Stimulated activated CD4-positive, alpha-beta T cell treated with anti-CD3 and anti-CD28 coated beads, TNF-alpha, amount 100 ng/mL, for 1 hour (primary cell): ENCODE measurements around the gene RAPGEF6.
"Not testable (repeated sequence)": the region's sequence is repeated elsewhere in the genome, so short reads cannot be mapped to it uniquely, and the experiment has no call there.

Source experiments
- DNase-seq, 3 donors: peaks; one replicate each; pipeline ENCODE4 v3.0.0-alpha.2; 2020; ENCODE audit warnings: low read depth in 3 of 3, low spot score in 1 of 3

The RAPGEF6 gene

GRCh38 chr5:131505237-131505908 lies 129.7 kb downstream of the RAPGEF6 start:
- DNase-seq = no peak

- DNase-seq = no peak
These were observed 138.7 kb downstream of the RAPGEF6 start for GRCh38 chr5:131496400-131496713.

GRCh38 chr5:131495536-131496399 lies 139.3 kb downstream of the RAPGEF6 start:
- no peak for DNase-seq

GRCh38 chr5:131491749-131492148 lies 143.3 kb downstream of the RAPGEF6 start:
- DNase-seq = no peak

- DNase-seq = no peak
These were observed 146.6 kb downstream of the RAPGEF6 start for GRCh38 chr5:131488463-131488862.

GRCh38 chr5:131487371-131487770 lies 147.7 kb downstream of the RAPGEF6 start:
- DNase-seq = not testable (repeated sequence)

GRCh38 chr5:131482617-131483016 lies 152.4 kb downstream of the RAPGEF6 start:
- no peak for DNase-seq

- no peak for DNase-seq
These were observed 153.5 kb downstream of the RAPGEF6 start for GRCh38 chr5:131481569-131481968.

GRCh38 chr5:131475541-131475941 lies 159.5 kb downstream of the RAPGEF6 start:
- no peak for DNase-seq

GRCh38 chr5:131473731-131474130 lies 161.3 kb downstream of the RAPGEF6 start:
- no peak for DNase-seq

- DNase-seq = no peak
These were observed 168.8 kb downstream of the RAPGEF6 start for GRCh38 chr5:131466171-131466766.

- no peak for DNase-seq
These were observed 171.4 kb downstream of the RAPGEF6 start for GRCh38 chr5:131463656-131464055.

GRCh38 chr5:131462454-131462853 lies 172.6 kb downstream of the RAPGEF6 start:
- no peak for DNase-seq

GRCh38 chr5:131461742-131462141 lies 173.3 kb downstream of the RAPGEF6 start:
- no peak for DNase-seq

- no peak for DNase-seq
These were observed 174.0 kb downstream of the RAPGEF6 start for GRCh38 chr5:131460867-131461572.

- DNase-seq = no peak
These were observed 174.9 kb downstream of the RAPGEF6 start for GRCh38 chr5:131460133-131460532.

GRCh38 chr5:131459216-131459615 lies 175.8 kb downstream of the RAPGEF6 start:
- no peak for DNase-seq

GRCh38 chr5:131457193-131457592 lies 177.8 kb downstream of the RAPGEF6 start:
- no peak for DNase-seq

GRCh38 chr5:131450941-131451340 lies 184.1 kb downstream of the RAPGEF6 start:
- DNase-seq = no peak

GRCh38 chr5:131441184-131441583 lies 193.8 kb downstream of the RAPGEF6 start:
- no peak for DNase-seq

- DNase-seq = no peak
These were observed 198.9 kb downstream of the RAPGEF6 start for GRCh38 chr5:131436081-131436480.

GRCh38 chr5:131433109-131433508 lies 201.9 kb downstream of the RAPGEF6 start:
- DNase-seq = no peak
